ENCODE data around the gene SOX5.

The SOX5 gene

DNA sequence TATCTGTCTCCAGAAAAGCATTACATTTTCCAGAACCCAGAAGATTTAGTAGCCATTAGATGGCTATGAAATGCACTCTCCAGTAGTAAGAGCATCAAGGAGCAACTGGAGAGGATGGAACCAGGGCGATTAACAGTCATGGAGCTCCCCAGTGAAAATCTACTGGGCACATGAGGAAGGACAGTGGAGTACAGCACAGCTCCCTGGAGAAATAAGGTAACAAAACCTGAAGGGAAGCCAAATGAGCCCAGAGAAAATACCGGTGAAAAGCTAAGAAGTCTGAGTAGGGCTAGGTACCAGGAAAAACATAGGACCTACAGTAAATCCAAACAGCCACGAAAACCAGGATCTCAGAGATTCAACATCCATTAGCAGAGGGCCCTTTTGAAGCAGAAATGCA is 21.6 kb downstream of the SOX5 start:
- no peak overlapping the region for H3K4me3 ChIP-seq (replicated peaks in 1 of 2; ENCODE audit: low read depth in 2 of 2, low read length in 2 of 2)
- TF ChIP-seq, protein P1, sequence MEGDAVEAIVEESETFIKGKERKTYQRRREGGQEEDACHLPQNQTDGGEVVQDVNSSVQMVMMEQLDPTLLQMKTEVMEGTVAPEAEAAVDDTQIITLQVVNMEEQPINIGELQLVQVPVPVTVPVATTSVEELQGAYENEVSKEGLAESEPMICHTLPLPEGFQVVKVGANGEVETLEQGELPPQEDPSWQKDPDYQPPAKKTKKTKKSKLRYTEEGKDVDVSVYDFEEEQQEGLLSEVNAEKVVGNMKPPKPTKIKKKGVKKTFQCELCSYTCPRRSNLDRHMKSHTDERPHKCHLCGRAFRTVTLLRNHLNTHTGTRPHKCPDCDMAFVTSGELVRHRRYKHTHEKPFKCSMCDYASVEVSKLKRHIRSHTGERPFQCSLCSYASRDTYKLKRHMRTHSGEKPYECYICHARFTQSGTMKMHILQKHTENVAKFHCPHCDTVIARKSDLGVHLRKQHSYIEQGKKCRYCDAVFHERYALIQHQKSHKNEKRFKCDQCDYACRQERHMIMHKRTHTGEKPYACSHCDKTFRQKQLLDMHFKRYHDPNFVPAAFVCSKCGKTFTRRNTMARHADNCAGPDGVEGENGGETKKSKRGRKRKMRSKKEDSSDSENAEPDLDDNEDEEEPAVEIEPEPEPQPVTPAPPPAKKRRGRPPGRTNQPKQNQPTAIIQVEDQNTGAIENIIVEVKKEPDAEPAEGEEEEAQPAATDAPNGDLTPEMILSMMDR (IDR thresholded peaks at IDR 0.05; ENCODE audit: low read depth, low read length): no peak
- DNase-seq (ENCODE audit: low read depth in 2 of 2): no peak

DNA sequence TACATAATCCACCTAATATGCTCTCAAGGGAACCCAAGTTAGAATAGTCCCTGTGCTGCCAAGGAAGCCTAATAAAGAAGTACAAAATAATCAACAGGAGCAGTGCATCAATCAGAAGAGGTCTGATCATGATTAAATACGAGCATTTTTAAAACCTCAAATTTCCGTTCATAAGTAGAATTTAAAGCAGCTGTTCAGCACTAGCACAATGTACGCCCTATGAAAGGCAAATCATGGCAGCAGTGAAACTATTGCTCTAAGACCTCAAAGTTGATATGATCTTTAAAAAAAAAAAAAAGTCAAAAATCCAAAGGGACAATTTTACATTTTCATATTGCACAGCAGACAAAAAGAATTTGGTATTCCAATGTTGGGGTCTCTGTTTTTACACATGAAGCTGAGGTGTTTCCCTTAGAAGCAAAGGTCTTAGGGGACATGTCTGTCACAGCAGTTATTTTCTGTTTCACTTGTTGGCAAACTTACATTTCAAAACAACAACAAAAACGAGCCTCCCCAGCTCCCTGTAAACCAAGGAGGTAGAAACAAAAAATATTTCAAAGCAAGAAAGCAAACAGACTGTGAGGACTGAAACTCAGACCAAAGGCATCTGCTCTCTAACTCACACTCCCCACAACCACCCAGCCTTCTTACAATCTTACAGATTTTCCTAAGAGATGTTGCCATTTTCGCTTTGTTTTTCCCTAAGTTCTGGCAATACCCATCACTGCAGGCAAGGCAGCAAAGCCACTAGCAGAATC is 28.2 kb downstream of the SOX5 start:
- DNase-seq (ENCODE audit: low read depth in 2 of 2): no peak
- TF ChIP-seq, protein P1 (IDR thresholded peaks at IDR 0.05; ENCODE audit: low read depth, low read length): no peak
- no peak overlapping the region for H3K4me3 ChIP-seq (replicated peaks in 1 of 2; ENCODE audit: low read depth in 2 of 2, low read length in 2 of 2)

DNA sequence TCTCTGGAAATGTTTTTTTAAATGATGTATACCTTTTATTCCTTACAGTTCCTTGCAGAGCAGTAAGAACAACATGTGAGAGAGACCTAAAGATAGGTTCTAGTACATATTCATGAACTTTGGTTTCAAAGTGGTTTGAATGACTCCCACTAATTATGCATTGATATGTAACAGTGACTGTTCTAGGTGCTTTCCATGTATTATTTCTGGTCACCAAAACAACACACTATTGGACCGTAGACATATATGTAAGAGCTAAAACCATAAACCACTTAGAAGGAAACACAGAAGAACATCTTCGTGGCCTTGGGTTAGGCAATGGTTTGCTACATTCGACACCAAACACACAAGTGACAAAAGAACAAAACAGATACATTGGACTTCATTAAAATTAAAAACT is 37.9 kb downstream of the SOX5 start:
- no peak for DNase-seq (ENCODE audit: low read depth in 2 of 2)
- TF ChIP-seq, protein P1 (IDR thresholded peaks at IDR 0.05; ENCODE audit: low read depth, low read length): no peak

DNA sequence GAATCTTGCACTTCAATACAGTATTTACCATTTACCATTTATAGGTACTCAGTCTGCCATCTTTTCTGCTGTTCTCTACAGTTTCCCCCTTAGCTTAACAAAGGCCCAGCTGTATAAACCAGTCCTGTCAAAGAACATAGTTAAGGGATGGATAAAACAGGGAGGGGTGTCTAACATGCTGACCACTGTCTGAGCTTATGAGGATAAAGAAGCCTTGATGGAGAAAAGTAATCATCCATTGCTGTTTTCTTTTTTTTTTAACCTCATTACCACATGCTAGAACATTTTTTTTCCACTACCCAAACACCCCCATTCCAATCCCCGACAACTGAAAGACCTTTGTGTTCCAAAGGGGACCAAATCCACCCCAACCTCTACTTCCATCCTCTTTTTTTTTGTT is 39.9 kb downstream of the SOX5 start:
- DNase-seq (ENCODE audit: low read depth in 2 of 2): no peak
- H3K4me3 ChIP-seq (replicated peaks in 1 of 2; ENCODE audit: low read depth in 2 of 2, low read length in 2 of 2): no peak overlapping the region
- TF ChIP-seq, protein P1 (IDR thresholded peaks at IDR 0.05; ENCODE audit: low read depth, low read length): no peak

More for the DNA sequence above, 37.9 kb downstream of the SOX5 start:
- H3K4me3 ChIP-seq (replicated peaks in 1 of 2; ENCODE audit: low read depth in 2 of 2, low read length in 2 of 2): no peak overlapping the region

DNA sequence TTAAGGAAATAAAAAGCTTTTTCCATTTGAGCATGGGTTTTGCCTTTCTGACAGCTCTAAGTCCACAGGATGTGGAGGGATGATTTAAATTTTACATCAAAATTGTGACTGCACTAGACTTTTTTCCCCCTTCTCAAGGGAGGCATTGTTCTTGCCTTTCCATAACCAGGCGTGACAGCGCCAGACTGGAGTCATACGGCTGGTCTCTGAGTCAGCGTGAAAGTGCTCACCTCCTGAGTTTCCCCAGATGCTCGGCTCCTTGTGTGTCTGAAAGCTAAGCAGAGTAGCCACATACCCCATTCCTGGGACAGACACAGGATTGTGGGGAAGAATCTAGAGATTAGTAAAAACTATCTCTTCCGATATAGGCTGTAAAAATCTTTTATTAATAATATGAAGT is 43.1 kb downstream of the SOX5 start:
- TF ChIP-seq, protein P1 (IDR thresholded peaks at IDR 0.05; ENCODE audit: low read depth, low read length): no peak
- DNase-seq (ENCODE audit: low read depth in 2 of 2): peak; percentile 38 to 71
- no peak overlapping the region for H3K4me3 ChIP-seq (replicated peaks in 1 of 2; ENCODE audit: low read depth in 2 of 2, low read length in 2 of 2)

DNA sequence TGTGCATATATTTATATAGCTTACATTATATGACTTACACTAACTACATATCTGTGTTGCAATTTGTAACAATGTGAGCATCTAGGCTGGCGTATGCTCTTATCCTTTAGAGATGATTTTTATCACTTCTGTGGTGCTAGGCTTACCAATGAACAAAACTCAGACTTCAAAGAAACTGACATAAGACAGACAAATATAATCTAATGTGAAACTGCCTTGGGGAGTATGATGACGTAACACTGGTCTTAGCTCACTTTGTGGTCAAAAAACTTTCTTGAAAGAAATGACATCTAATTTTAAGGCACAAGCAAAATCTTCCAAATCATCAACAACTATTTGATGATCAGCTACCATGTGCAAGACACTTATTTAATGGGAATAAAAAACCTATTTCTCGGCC is 50.0 kb downstream of the SOX5 start:
- DNase-seq (ENCODE audit: low read depth in 2 of 2): peak in 1 of 2 donors; percentile 26
- TF ChIP-seq, protein P1 (IDR thresholded peaks at IDR 0.05; ENCODE audit: low read depth, low read length): no peak
- H3K4me3 ChIP-seq (replicated peaks in 1 of 2; ENCODE audit: low read depth in 2 of 2, low read length in 2 of 2): no peak overlapping the region

DNA sequence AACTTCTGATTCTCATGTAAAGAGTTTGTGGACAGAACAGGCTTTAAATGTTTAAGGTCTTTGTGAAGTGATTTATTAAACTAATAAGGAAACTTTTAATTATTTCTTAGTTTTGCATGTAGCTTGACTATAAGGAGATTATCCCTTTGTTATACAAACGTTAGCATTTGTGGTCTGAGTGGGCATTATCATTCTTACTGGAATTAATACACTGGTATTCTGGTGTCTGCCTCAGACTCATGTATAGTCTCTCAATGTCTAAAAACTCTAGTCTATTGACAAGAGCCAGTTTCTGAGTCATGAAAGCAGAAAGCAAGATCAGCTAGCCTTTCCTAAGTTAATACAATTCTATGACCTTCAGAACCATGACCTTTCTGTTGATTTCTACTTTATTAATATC is 51.3 kb downstream of the SOX5 start:
- H3K4me3 ChIP-seq (replicated peaks in 1 of 2; ENCODE audit: low read depth in 2 of 2, low read length in 2 of 2): no peak overlapping the region
- TF ChIP-seq, protein P1 (IDR thresholded peaks at IDR 0.05; ENCODE audit: low read depth, low read length): no peak
- no peak for DNase-seq (ENCODE audit: low read depth in 2 of 2)
